Muscle layer of colon (tissue), 2 donors: ENCODE results near the gene RNF43.

Source experiments
- H3K27ac ChIP-seq: one replicate; pipeline ENCODE4 v1.7.0; 2013; ENCODE audit warnings: low read depth, mild to moderate bottlenecking, low read length, moderate library complexity
- H3K27me3 ChIP-seq, 2 donors: one replicate each; pipeline ENCODE4 v1.7.0; 2013; ENCODE audit warnings: low read length in 2 of 2, mild to moderate bottlenecking in 2 of 2; ENCODE audit not compliant: insufficient read depth in 2 of 2, control insufficient read depth in 1 of 2
- H3K36me3 ChIP-seq: one replicate; pipeline ENCODE4 v1.7.0; 2013; ENCODE audit warnings: mild to moderate bottlenecking, low read length; ENCODE audit not compliant: insufficient read depth
- H3K4me1 ChIP-seq: one replicate; pipeline ENCODE4 v1.7.0; 2013; ENCODE audit warnings: mild to moderate bottlenecking, low read length; ENCODE audit not compliant: insufficient read depth
- H3K4me3 ChIP-seq, 2 donors: one replicate each; pipeline ENCODE4 v1.7.0; 2013; ENCODE audit warnings: low read length in 2 of 2, low read depth in 1 of 2, mild to moderate bottlenecking in 1 of 2, moderate library complexity in 1 of 2
- H3K9ac ChIP-seq: one replicate; pipeline ENCODE4 v1.7.0; 2013; ENCODE audit warnings: low read length
- H3K9me3 ChIP-seq: one replicate; pipeline ENCODE4 v1.7.0; 2013; ENCODE audit warnings: mild to moderate bottlenecking, low read length
- donor health status: abdominal sarcoma.
- donor health status: Adenocarcinoma of cecum.

Gene RNF43

DNA sequence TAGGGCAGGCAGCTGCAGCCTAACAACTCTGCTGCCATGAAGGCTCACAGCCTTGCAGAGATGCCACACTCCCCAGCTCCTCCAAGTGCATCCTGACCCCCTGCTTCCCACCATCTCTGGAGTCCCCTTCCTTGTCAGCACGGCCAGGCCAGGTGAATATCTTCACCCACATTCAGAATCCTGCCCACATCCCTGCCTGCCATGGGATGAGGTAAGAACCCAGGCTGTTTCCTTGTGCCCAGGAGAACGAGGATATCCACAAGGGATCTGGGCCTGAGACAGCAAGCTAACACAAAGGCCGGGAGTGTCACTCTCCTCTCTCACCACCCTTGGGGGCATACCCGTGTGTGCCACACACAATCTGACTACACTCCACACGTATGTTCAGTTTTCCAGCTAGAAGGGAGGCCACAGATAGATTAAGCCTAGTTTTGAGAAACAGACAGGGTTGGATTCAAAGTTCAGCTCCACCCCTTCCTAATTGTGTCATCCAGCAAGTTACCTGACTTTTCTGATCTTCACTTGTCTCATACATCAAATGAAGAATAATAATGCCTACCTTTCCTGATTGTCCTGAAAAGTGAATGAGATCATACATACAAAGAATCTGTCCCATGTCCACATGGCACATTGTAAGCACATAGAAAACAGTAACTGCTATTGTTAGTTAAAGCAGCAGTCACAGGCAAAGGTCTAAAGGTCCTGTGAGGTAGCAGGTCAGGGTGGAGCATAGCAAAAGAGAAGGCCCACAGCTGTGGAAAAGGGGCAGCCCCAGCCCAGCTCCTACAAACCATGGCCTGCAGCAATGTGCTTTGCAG is 47.9 kb downstream of the RNF43 start:
- no peaks in the 10 kb centered on the region for H3K27me3 ChIP-seq
- no peak overlapping the region for H3K27ac ChIP-seq
- H3K9ac ChIP-seq = no peak overlapping the region
- no peaks in the 10 kb centered on the region for H3K4me1 ChIP-seq
- H3K9me3 ChIP-seq = no peaks in the 10 kb centered on the region
- H3K4me3 ChIP-seq = no peak overlapping the region
- H3K36me3 ChIP-seq = no peaks in the 10 kb centered on the region

DNA sequence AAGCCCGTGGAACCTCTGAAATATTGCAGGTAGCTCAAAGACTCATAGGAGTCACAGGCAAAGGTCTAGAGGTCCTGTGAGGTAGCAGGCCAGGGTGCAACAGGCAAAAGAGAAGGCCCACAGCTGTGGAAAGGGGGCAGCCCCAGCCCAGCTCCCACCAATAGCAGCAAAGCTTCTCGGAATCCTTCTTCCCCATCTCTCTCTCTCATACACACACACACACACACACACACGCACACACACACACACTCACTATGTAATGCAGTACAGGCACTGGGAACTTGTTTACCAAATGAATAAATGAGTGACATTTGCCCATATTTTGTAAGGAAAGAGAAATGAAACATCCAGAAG is 48.5 kb downstream of the RNF43 start:
- H3K9me3 ChIP-seq = no peaks in the 10 kb centered on the region
- H3K27ac ChIP-seq = no peak overlapping the region
- no peaks in the 10 kb centered on the region for H3K27me3 ChIP-seq
- no peaks in the 10 kb centered on the region for H3K36me3 ChIP-seq
- no peak overlapping the region for H3K9ac ChIP-seq
- H3K4me1 ChIP-seq = no peaks in the 10 kb centered on the region
- no peak overlapping the region for H3K4me3 ChIP-seq
